Activated CD8-positive, alpha-beta memory T cell treated with anti-CD3 and anti-CD28 coated beads, Interleukin-2, amount 50 U/mL, for 24 hours (primary cell): ENCODE results near the gene C9orf43.

Experiments used
- DNase-seq: peaks from one replicate; pipeline ENCODE4 v3.0.0-alpha.2; 2020; ENCODE audit errors: extremely low read depth

The C9orf43 gene

GRCh38 chr9:113468716-113469448 lies 58.3 kb downstream of the C9orf43 start:
- no peak for DNase-seq

- DNase-seq, result no peak
Measured at GRCh38 chr9:113471143-113471542, 60.6 kb downstream of the C9orf43 start.

- DNase-seq, result no peak
Measured at GRCh38 chr9:113471566-113471965, 61.0 kb downstream of the C9orf43 start.

GRCh38 chr9:113472199-113472598 lies 61.7 kb downstream of the C9orf43 start:
- no peak for DNase-seq

- DNase-seq, result no peak
Measured at GRCh38 chr9:113474360-113475028, 63.9 kb downstream of the C9orf43 start.

GRCh38 chr9:113475031-113475430 lies 64.5 kb downstream of the C9orf43 start:
- DNase-seq, result no peak

GRCh38 chr9:113475992-113476391 lies 65.4 kb downstream of the C9orf43 start:
- DNase-seq, result no peak

GRCh38 chr9:113476511-113476916 lies 66.0 kb downstream of the C9orf43 start:
- no peak for DNase-seq

GRCh38 chr9:113477058-113477457 lies 66.5 kb downstream of the C9orf43 start:
- DNase-seq, result no peak

GRCh38 chr9:113477661-113478060 lies 67.1 kb downstream of the C9orf43 start:
- DNase-seq, result no peak

GRCh38 chr9:113479174-113479621 lies 68.7 kb downstream of the C9orf43 start:
- no peak for DNase-seq
